Activated T-helper 1 cell treated with anti-CD3 and anti-CD28 coated beads, Interleukin-2, amount 50 U/mL, for 16 hours (primary cell): ENCODE results near the gene PTAR1.
"Not testable (repeated sequence)": the region's sequence is repeated elsewhere in the genome, so short reads cannot be mapped to it uniquely, and the experiment has no call there.

ENCODE experiments used
- DNase-seq, 2 donors: peaks; one replicate each; pipeline ENCODE4 v3.0.0-alpha.2; 2020; ENCODE audit warnings: low read depth in 1 of 2, low spot score in 1 of 2

The PTAR1 gene

GRCh38 chr9:69759421-69760277 lies at the start of gene PTAR1:
Gene PTAR1 (minus strand): TSS chr9:69760011. CDS start chr9:69759938, 73 bp downstream.
- DNase-seq, result peak; percentile 71 to 83

- no peak for DNase-seq
Observed at GRCh38 chr9:69809304-69809863, 49.6 kb upstream of the PTAR1 start.

- DNase-seq, result no peak
Observed at GRCh38 chr9:69806627-69807026, 46.8 kb upstream of the PTAR1 start.

- DNase-seq, result no peak
Observed at GRCh38 chr9:69805962-69806515, 46.2 kb upstream of the PTAR1 start.

GRCh38 chr9:69801989-69802388 lies 42.2 kb upstream of the PTAR1 start:
- DNase-seq, result no peak

- not testable (repeated sequence) for DNase-seq
Observed at GRCh38 chr9:69800027-69800426, 40.2 kb upstream of the PTAR1 start.

GRCh38 chr9:69799521-69799920 lies 39.7 kb upstream of the PTAR1 start:
- not testable (repeated sequence) for DNase-seq

GRCh38 chr9:69798744-69799143 lies 38.9 kb upstream of the PTAR1 start:
- no peak for DNase-seq

GRCh38 chr9:69797675-69798074 lies 37.9 kb upstream of the PTAR1 start:
- DNase-seq, result no peak

- DNase-seq, result no peak
Observed at GRCh38 chr9:69794356-69794755, 34.5 kb upstream of the PTAR1 start.

- no peak for DNase-seq
Observed at GRCh38 chr9:69785757-69786156, 25.9 kb upstream of the PTAR1 start.

- no peak for DNase-seq
Observed at GRCh38 chr9:69773258-69773657, 13.4 kb upstream of the PTAR1 start.

GRCh38 chr9:69771775-69772418 lies 12.1 kb upstream of the PTAR1 start:
- no peak for DNase-seq

GRCh38 chr9:69768716-69769115 lies 8.9 kb upstream of the PTAR1 start:
- no peak for DNase-seq

- DNase-seq, result no peak
Observed at GRCh38 chr9:69768101-69768500, 8.3 kb upstream of the PTAR1 start.

GRCh38 chr9:69763862-69764261 lies 4.1 kb upstream of the PTAR1 start:
- DNase-seq, result not testable (repeated sequence)

GRCh38 chr9:69762527-69762926 lies 2.7 kb upstream of the PTAR1 start:
- DNase-seq, result no peak

GRCh38 chr9:69760278-69760610 lies 433 bp upstream of the PTAR1 start:
- DNase-seq, result no peak

GRCh38 chr9:69759021-69759420 lies 790 bp downstream of the PTAR1 start:
- DNase-seq, result no peak

- no peak for DNase-seq
Observed at GRCh38 chr9:69757996-69758675, 1.7 kb downstream of the PTAR1 start.

GRCh38 chr9:69755205-69755604 lies 4.6 kb downstream of the PTAR1 start:
- no peak for DNase-seq
